DOHH2 (cell line): Measurements from ENCODE around the gene FOXC2.

ENCODE experiments used
- EZH2phosphoT487 ChIP-seq: fragments of 200-600 bp; sonication (generic); IDR thresholded peaks from 2 replicates; pipeline ENCODE4 v1.6.1; 2017; ENCODE audit warnings: borderline replicate concordance, mild to moderate bottlenecking, antibody characterized with exemption, low read length, moderate library complexity, mixed read lengths
- TF ChIP-seq, protein P1 (sequence below): fragments of 200-600 bp; sonication (generic); IDR thresholded peaks from one replicate; pipeline ENCODE4 v1.5.1; 2014; ENCODE audit warnings: antibody characterized with exemption, mild to moderate bottlenecking, low read depth, low read length; ENCODE audit not compliant: poor library complexity, severe bottlenecking

GRCh38 chr16:86522634-86523033, 44.0 kb upstream of the FOXC2 start:
- TF ChIP-seq, protein P1, sequence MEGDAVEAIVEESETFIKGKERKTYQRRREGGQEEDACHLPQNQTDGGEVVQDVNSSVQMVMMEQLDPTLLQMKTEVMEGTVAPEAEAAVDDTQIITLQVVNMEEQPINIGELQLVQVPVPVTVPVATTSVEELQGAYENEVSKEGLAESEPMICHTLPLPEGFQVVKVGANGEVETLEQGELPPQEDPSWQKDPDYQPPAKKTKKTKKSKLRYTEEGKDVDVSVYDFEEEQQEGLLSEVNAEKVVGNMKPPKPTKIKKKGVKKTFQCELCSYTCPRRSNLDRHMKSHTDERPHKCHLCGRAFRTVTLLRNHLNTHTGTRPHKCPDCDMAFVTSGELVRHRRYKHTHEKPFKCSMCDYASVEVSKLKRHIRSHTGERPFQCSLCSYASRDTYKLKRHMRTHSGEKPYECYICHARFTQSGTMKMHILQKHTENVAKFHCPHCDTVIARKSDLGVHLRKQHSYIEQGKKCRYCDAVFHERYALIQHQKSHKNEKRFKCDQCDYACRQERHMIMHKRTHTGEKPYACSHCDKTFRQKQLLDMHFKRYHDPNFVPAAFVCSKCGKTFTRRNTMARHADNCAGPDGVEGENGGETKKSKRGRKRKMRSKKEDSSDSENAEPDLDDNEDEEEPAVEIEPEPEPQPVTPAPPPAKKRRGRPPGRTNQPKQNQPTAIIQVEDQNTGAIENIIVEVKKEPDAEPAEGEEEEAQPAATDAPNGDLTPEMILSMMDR, result no peak
- no peak for TF ChIP-seq EZH2phosphoT487
